ENCODE results near the gene PLXNB3.

PLXNB3 gene

GRCh38 chrX:153763989-153764755 is at the start of gene PLXNB3:
TSS of gene PLXNB3 (plus strand) at chrX:153764249. CDS start at chrX:153765536, 1,287 bp downstream.
- H3K4me3 ChIP-seq (ENCODE audit: insufficient read length, low read depth): no peak within 1 kb of the TSS
- peak; percentile 20 for DNase-seq (ENCODE audit: low read depth, low spot score)
- H3K36me3 ChIP-seq (ENCODE audit: insufficient read depth, insufficient read length, low read length): no peaks in the 10 kb centered on the region
- no peak within 1 kb of the TSS for H3K9ac ChIP-seq (ENCODE audit: insufficient read length, low read depth)
- H3K27me3 ChIP-seq (ENCODE audit: insufficient read depth, insufficient read length): no peaks in the 10 kb centered on the region
- H3K4me1 ChIP-seq (ENCODE audit: insufficient read depth, insufficient read length): peaks cover 2% of the 10 kb centered on the region
- no peaks in the 10 kb centered on the region for H3K9me3 ChIP-seq (ENCODE audit: insufficient read depth, low read length)
- no peak for TF ChIP-seq ZNF274 (IDR thresholded peaks at IDR 0.05; ENCODE audit: low read depth, low read length)
- TF ChIP-seq SUZ12 (IDR thresholded peaks at IDR 0.05; ENCODE audit: extremely low read depth, insufficient read depth, insufficient read length): no peak
- no peak for TF ChIP-seq YY1 (IDR thresholded peaks at IDR 0.05; ENCODE audit: insufficient read depth, insufficient read length)

- Histone ChIP-seq H3K9me3 (ENCODE audit: insufficient read depth, low read length) (no peaks in the 10 kb centered on the region), H3K36me3 (ENCODE audit: insufficient read depth, insufficient read length, low read length) (peaks cover 45% of the 10 kb centered on the region), H3K9ac (ENCODE audit: insufficient read length, low read depth) (no peak overlapping the region), H3K4me3 (ENCODE audit: insufficient read length, low read depth) (no peak overlapping the region), H3K4me1 (ENCODE audit: insufficient read depth, insufficient read length) (no peaks in the 10 kb centered on the region), H3K27me3 (ENCODE audit: insufficient read depth, insufficient read length) (no peaks in the 10 kb centered on the region)
- TF ChIP-seq YY1 (IDR thresholded peaks at IDR 0.05; ENCODE audit: insufficient read depth, insufficient read length) (no peak), SUZ12 (IDR thresholded peaks at IDR 0.05; ENCODE audit: extremely low read depth, insufficient read depth, insufficient read length) (no peak), ZNF274 (IDR thresholded peaks at IDR 0.05; ENCODE audit: low read depth, low read length) (no peak)
- no peak for DNase-seq (ENCODE audit: low read depth, low spot score)
Measured at GRCh38 chrX:153714256-153714655, 49.8 kb upstream of the PLXNB3 start.

- DNase-seq (ENCODE audit: low read depth, low spot score): no peak
- no peaks in the 10 kb centered on the region for H3K9me3 ChIP-seq (ENCODE audit: insufficient read depth, low read length)
- peaks cover 52% of the 10 kb centered on the region for H3K36me3 ChIP-seq (ENCODE audit: insufficient read depth, insufficient read length, low read length)
- H3K27me3 ChIP-seq (ENCODE audit: insufficient read depth, insufficient read length): no peaks in the 10 kb centered on the region
- TF ChIP-seq SUZ12 (IDR thresholded peaks at IDR 0.05; ENCODE audit: extremely low read depth, insufficient read depth, insufficient read length): no peak
- TF ChIP-seq YY1 (IDR thresholded peaks at IDR 0.05; ENCODE audit: insufficient read depth, insufficient read length): no peak
- no peak for TF ChIP-seq ZNF274 (IDR thresholded peaks at IDR 0.05; ENCODE audit: low read depth, low read length)
- no peak overlapping the region for H3K9ac ChIP-seq (ENCODE audit: insufficient read length, low read depth)
- no peak overlapping the region for H3K4me3 ChIP-seq (ENCODE audit: insufficient read length, low read depth)
- no peaks in the 10 kb centered on the region for H3K4me1 ChIP-seq (ENCODE audit: insufficient read depth, insufficient read length)
Measured at GRCh38 chrX:153717445-153717844, 46.6 kb upstream of the PLXNB3 start.

GRCh38 chrX:153719238-153719637 is 44.8 kb upstream of the PLXNB3 start:
- Histone ChIP-seq H3K4me1 (ENCODE audit: insufficient read depth, insufficient read length) (no peaks in the 10 kb centered on the region), H3K27me3 (ENCODE audit: insufficient read depth, insufficient read length) (no peaks in the 10 kb centered on the region), H3K9ac (ENCODE audit: insufficient read length, low read depth) (no peak overlapping the region), H3K4me3 (ENCODE audit: insufficient read length, low read depth) (no peak overlapping the region), H3K36me3 (ENCODE audit: insufficient read depth, insufficient read length, low read length) (peaks cover 56% of the 10 kb centered on the region), H3K9me3 (ENCODE audit: insufficient read depth, low read length) (no peaks in the 10 kb centered on the region)
- TF ChIP-seq SUZ12 (IDR thresholded peaks at IDR 0.05; ENCODE audit: extremely low read depth, insufficient read depth, insufficient read length): no peak
- no peak for TF ChIP-seq ZNF274 (IDR thresholded peaks at IDR 0.05; ENCODE audit: low read depth, low read length)
- TF ChIP-seq YY1 (IDR thresholded peaks at IDR 0.05; ENCODE audit: insufficient read depth, insufficient read length): no peak
- DNase-seq (ENCODE audit: low read depth, low spot score): no peak

GRCh38 chrX:153719701-153720100 is 44.3 kb upstream of the PLXNB3 start:
- Histone ChIP-seq H3K36me3 (ENCODE audit: insufficient read depth, insufficient read length, low read length) (peaks cover 52% of the 10 kb centered on the region), H3K9ac (ENCODE audit: insufficient read length, low read depth) (no peak overlapping the region), H3K4me1 (ENCODE audit: insufficient read depth, insufficient read length) (no peaks in the 10 kb centered on the region), H3K4me3 (ENCODE audit: insufficient read length, low read depth) (no peak overlapping the region), H3K27me3 (ENCODE audit: insufficient read depth, insufficient read length) (no peaks in the 10 kb centered on the region), H3K9me3 (ENCODE audit: insufficient read depth, low read length) (no peaks in the 10 kb centered on the region)
- no peak for DNase-seq (ENCODE audit: low read depth, low spot score)
- no peak for TF ChIP-seq ZNF274 (IDR thresholded peaks at IDR 0.05; ENCODE audit: low read depth, low read length)
- no peak for TF ChIP-seq YY1 (IDR thresholded peaks at IDR 0.05; ENCODE audit: insufficient read depth, insufficient read length)

- DNase-seq (ENCODE audit: low read depth, low spot score): no peak
- peaks cover 34% of the 10 kb centered on the region for H3K36me3 ChIP-seq (ENCODE audit: insufficient read depth, insufficient read length, low read length)
- H3K4me1 ChIP-seq (ENCODE audit: insufficient read depth, insufficient read length): peaks cover 8% of the 10 kb centered on the region
- H3K9ac ChIP-seq (ENCODE audit: insufficient read length, low read depth): peak overlapping the region; percentile 77
- no peaks in the 10 kb centered on the region for H3K9me3 ChIP-seq (ENCODE audit: insufficient read depth, low read length)
- peak overlapping the region; percentile 51 for H3K4me3 ChIP-seq (ENCODE audit: insufficient read length, low read depth)
- no peaks in the 10 kb centered on the region for H3K27me3 ChIP-seq (ENCODE audit: insufficient read depth, insufficient read length)
- no peak for TF ChIP-seq SUZ12 (IDR thresholded peaks at IDR 0.05; ENCODE audit: extremely low read depth, insufficient read depth, insufficient read length)
- no peak for TF ChIP-seq YY1 (IDR thresholded peaks at IDR 0.05; ENCODE audit: insufficient read depth, insufficient read length)
- TF ChIP-seq ZNF274 (IDR thresholded peaks at IDR 0.05; ENCODE audit: low read depth, low read length): no peak
Measured at GRCh38 chrX:153722704-153723350, 41.2 kb upstream of the PLXNB3 start.
